Coronary artery (tissue), 2 donors: ENCODE measurements around the gene INHBE.

Source experiments
- DNase-seq: peaks from one replicate; pipeline ENCODE4 v3.0.0-alpha.2; 2017; ENCODE audit warnings: low spot score
- H3K27ac ChIP-seq, 2 donors: fragments of 200-600 bp; sonication (generic); one replicate each; pipeline ENCODE4 v1.5.1; 2016 to 2019
- H3K4me3 ChIP-seq: fragments of 200-600 bp; sonication (generic); 2 replicates; pipeline ENCODE4 v1.5.1; 2016; ENCODE audit warnings: mild to moderate bottlenecking, moderate library complexity
- TF ChIP-seq, protein P1 (sequence below): fragments of 200-600 bp; sonication (generic); IDR thresholded peaks from one replicate; pipeline ENCODE4 v1.5.1; 2019; ENCODE audit warnings: antibody characterized with exemption

INHBE gene

DNA sequence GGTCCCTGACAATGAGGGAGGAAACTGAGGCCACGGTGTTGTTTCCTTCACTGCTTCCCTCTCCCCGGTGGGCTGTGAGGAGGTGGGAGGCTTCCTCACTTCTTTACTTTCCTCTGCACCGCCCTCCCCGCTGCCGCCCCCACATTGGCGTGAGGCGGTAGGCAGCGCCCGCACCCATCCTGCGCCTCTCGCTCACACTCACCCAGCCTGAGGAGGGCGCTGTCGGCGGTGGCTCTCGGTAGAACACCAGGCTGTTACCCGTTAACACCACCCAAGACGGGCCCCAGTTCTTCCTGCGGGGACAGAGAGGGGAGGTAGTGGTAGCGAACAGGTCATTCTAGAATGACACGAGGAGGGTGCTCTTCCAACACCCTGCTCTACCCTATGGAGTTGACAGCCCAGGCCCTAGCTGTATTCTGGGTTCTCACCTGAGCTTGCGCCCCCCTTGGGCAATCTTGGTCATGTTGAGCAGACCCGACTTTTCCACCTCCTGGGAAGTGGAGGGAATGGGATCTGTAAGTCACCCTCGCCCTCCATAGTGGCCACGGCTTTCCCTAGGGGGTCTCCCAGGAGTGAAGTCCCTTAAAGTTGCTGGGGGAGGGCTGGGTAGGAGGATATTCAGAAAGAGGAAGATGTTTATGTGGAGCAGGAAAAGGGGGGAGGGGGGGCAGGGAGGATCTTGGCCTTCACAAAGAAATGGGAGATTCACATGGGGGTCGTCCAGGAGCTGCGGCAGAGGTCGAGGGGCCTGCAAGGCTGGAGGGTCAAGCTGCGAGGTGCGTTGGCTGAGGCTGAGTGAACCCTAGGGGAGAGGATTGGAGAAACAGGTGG lies 21.3 kb downstream of the INHBE start:
- TF ChIP-seq, protein P1, sequence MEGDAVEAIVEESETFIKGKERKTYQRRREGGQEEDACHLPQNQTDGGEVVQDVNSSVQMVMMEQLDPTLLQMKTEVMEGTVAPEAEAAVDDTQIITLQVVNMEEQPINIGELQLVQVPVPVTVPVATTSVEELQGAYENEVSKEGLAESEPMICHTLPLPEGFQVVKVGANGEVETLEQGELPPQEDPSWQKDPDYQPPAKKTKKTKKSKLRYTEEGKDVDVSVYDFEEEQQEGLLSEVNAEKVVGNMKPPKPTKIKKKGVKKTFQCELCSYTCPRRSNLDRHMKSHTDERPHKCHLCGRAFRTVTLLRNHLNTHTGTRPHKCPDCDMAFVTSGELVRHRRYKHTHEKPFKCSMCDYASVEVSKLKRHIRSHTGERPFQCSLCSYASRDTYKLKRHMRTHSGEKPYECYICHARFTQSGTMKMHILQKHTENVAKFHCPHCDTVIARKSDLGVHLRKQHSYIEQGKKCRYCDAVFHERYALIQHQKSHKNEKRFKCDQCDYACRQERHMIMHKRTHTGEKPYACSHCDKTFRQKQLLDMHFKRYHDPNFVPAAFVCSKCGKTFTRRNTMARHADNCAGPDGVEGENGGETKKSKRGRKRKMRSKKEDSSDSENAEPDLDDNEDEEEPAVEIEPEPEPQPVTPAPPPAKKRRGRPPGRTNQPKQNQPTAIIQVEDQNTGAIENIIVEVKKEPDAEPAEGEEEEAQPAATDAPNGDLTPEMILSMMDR: no peak
- H3K4me3 ChIP-seq: peak overlapping the region; percentile 75
- no peak for DNase-seq

DNA sequence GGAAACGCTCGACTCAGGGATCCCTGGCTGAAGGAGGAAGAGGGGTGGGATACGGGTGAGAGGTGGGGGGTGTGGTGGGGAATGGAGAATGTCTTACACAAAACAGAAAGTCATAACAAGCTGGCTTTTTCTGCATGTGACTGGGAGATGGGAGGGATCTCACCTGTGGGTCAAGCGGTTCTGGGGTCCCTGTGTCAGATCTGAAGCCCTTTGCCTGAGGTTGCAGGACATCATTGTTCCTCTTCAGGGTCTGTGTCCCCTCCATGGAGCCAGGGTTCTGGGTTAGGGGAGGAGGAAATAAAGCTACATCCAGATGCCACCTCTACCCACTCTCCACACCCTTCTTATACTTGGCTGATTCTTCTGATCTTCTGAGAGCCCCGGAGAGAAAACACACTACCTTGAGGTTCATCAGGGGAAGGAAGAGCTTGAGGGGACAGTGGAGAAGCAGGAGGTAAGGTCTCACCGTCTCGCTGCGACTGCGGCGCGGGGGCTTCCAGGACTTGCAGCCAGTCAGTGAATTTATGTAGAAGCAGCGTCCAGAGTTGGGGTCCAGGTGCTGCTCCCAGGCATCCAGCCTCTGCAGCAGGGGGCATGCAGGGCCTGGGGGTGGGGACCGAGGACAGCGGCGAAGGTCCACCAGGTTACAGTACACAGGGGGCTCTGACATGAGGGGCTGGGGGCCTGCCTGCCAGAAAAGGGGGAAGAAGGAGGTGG lies 22.0 kb downstream of the INHBE start:
- peak overlapping the region; percentile 75 for H3K4me3 ChIP-seq
- peak overlapping the region in 1 of 2 donors; percentile 80 for H3K27ac ChIP-seq
- DNase-seq: no peak

More for the DNA sequence above, 21.3 kb downstream of the INHBE start:
- peak overlapping the region in 1 of 2 donors; percentile 80 for H3K27ac ChIP-seq

DNA sequence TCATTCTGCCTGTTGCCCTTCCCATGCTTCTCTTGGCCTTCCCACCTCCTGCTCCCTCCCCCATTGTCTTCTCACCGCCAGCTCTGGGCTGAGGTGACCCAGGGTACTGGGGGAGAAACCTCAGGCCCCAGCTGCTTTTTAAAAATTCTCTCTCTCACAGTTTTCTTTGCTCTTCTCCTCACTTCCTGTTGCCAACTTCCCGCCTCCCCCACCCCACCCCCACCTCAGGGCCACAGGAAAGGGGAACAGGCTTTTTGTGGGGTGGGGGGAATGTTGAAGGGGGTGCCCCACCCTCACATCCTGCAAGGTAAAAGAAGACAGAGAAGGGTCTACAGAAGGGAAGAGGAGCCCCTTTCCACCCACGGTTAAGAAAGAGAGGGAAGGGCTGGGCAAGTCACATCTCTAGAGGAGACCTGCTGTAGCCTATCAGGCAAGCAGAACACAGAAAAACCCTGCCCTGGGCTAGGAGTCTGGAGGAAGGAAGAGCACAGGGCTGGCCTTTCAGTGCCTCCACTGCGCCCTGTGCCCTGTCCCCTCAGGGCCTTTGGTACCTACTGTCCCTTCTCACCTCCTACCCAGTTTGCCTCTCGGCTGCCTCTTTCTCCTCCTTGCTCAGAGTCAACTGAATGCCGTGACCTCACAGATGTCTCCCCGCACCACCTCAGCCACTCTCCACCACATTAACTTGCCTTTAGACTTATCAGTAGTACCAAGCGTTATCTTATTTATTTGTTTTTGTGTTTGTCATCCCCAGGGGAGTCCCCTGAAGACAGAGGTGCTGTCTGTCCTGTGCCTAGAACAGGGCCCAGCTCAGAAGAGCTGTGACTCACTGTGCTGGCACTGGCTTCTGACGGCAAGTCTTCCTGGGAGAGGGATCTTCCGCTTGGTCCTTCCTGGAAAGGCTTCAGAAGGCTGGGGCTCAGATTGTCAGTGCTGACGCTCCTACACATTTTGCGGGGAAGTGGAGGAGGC lies 22.9 kb downstream of the INHBE start:
- peak overlapping the region in 1 of 2 donors; percentile 80 for H3K27ac ChIP-seq
- DNase-seq: no peak
- peak overlapping the region; percentile 75 for H3K4me3 ChIP-seq
- TF ChIP-seq, protein P1: no peak

More for the DNA sequence above, 22.0 kb downstream of the INHBE start:
- TF ChIP-seq, protein P1: no peak

DNA sequence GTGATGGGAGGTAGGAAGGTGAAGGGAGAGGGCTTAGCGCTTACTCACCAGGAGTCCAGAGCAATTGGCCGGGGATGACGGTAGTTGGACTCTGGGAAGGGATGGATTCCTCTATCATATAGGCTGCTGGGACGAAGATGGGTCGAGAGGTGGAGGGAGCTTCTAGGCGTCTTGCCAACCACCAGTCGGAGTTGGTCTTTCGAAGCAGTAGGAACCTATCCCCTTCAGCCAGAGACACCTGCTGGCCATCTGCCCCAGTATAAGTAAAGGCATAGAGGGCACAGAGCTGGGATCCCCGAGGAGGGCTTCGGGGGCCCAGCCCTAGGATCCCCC lies 23.9 kb downstream of the INHBE start:
- Histone ChIP-seq H3K4me3 (no peak overlapping the region), H3K27ac (peak overlapping the region; percentile 17 to 80)
- TF ChIP-seq, protein P1: no peak
- no peak for DNase-seq

DNA sequence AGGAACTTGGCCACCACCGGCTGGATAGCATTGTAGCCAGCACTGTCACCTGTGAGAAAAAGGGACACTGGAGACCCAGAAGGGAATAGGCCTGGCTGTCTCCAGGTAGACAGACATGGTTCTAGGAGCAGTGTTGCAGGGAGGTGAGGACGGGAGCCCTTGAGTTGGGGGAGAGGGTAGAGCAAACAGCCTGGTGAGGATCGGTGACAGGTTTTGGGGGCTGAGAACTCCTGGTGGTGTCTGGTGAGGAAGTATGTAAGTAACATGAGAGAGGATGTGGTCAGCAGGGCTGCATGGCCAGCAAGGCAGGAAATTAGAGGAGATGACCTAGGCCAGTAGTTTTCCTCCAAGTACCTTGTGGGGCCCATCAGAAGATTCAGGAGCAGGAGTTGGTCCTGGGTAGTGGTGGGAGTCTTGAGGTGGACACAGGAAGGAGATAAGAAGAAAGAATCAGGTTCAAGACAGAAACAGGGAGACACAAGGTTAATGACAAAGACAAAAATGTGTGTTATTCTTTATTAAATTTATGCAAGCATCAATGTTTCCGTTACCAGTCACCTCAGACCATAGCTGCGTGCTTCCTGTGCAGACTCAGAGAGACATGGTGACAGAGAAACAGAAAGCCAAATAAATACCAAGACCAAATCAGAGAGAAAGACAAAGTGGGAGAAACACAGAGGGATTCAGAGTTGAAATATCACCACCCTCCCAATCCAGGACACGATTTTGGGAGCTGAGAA lies 24.4 kb downstream of the INHBE start, which contains the start of gene ARHGAP9:
TSS of gene ARHGAP9 (minus strand) at position 491 of the 740 bp plus-strand sequence. CDS start at position 31, 460 bp downstream.
- no peak within 1 kb of the TSS for H3K4me3 ChIP-seq
- TF ChIP-seq, protein P1: no peak
- peak within 1 kb of the TSS; percentile 17 to 80 for H3K27ac ChIP-seq
- DNase-seq: no peak

DNA sequence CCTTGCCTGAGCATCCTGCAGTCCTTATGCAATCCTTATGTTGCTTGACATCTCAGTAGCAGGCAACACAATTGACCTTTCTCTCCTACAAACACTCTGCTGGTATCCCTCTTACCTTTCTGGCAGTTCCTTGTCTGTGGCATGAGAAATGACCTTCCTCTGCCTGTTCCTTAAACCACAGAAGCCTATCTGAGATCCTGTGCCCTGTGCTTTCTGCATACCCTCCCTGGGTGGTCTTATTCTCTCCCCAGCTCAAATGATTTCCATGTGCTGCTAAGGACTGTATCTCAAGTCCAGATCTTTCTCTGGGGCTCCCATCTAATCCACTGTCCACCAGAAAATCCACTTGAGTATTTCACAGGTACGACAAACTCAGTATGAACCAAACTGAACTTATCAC lies 26.6 kb downstream of the INHBE start:
- no peak overlapping the region for H3K27ac ChIP-seq
- TF ChIP-seq, protein P1: no peak

More for the DNA sequence above, 26.6 kb downstream of the INHBE start:
- no peak overlapping the region for H3K4me3 ChIP-seq
- no peak for DNase-seq
